BE2C (cell line): ENCODE data around the gene BACH2.

Experiments used
- DNase-seq: peaks from one replicate; pipeline ENCODE4 v3.0.0-alpha.2; 2020
- H3K27me3 ChIP-seq: fragments of 250-450 bp; sonication (Bioruptor Pico); 2 replicates; pipeline ENCODE4 v1.5.1; 2020; ENCODE audit warnings: mild to moderate bottlenecking
- H3K36me3 ChIP-seq: fragments of 250-450 bp; sonication (Bioruptor Pico); 2 replicates; pipeline ENCODE4 v1.5.1; 2020; ENCODE audit warnings: mild to moderate bottlenecking
- H3K4me1 ChIP-seq: fragments of 250-450 bp; sonication (Bioruptor Pico); 2 replicates; pipeline ENCODE4 v1.5.1; 2020
- H3K4me3 ChIP-seq: 2 replicates; pipeline ENCODE4 v1.5.1; 2011; ENCODE audit warnings: low read depth, low read length
- H3K9me3 ChIP-seq: fragments of 250-450 bp; sonication (Bioruptor Pico); 2 replicates; pipeline ENCODE4 v1.5.1; 2020
- TF ChIP-seq, protein P1 (sequence below): IDR thresholded peaks from 2 replicates; pipeline ENCODE4 v1.5.1; 2012; ENCODE audit warnings: mild to moderate bottlenecking, low read depth, low read length

The BACH2 gene

DNA sequence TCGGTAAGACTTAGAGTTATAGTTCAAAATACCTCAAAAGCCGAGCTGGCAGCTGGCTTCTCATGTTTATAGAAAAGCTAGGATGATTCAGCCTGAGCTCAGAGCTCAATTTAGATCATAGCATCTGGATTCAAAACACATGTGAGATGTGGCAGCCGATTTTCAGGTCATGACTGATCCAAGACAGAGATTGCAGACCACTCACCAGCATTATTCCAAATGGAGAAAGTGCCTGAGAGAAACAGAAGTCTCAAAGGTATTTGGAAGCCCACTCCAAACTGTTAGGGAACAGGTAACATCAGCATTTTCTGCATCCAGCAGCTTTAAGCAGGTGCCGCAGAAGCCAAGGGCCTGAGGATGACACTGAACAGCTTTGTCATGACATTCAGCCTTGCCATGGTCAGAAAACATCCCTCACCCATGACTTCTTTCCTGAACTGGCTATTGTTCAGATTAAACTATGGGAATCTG is 102.2 kb downstream of the BACH2 start:
- Histone ChIP-seq H3K4me3 (no peak overlapping the region), H3K4me1 (peaks cover 10% of the 10 kb centered on the region; the same call in 1 of the 2 replicates), H3K27me3 (no peaks in the 10 kb centered on the region), H3K36me3 (no peaks in the 10 kb centered on the region), H3K9me3 (no peaks in the 10 kb centered on the region; the same call in 1 of the 2 replicates)
- TF ChIP-seq, protein P1, sequence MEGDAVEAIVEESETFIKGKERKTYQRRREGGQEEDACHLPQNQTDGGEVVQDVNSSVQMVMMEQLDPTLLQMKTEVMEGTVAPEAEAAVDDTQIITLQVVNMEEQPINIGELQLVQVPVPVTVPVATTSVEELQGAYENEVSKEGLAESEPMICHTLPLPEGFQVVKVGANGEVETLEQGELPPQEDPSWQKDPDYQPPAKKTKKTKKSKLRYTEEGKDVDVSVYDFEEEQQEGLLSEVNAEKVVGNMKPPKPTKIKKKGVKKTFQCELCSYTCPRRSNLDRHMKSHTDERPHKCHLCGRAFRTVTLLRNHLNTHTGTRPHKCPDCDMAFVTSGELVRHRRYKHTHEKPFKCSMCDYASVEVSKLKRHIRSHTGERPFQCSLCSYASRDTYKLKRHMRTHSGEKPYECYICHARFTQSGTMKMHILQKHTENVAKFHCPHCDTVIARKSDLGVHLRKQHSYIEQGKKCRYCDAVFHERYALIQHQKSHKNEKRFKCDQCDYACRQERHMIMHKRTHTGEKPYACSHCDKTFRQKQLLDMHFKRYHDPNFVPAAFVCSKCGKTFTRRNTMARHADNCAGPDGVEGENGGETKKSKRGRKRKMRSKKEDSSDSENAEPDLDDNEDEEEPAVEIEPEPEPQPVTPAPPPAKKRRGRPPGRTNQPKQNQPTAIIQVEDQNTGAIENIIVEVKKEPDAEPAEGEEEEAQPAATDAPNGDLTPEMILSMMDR, result no peak
- DNase-seq, result no peak

DNA sequence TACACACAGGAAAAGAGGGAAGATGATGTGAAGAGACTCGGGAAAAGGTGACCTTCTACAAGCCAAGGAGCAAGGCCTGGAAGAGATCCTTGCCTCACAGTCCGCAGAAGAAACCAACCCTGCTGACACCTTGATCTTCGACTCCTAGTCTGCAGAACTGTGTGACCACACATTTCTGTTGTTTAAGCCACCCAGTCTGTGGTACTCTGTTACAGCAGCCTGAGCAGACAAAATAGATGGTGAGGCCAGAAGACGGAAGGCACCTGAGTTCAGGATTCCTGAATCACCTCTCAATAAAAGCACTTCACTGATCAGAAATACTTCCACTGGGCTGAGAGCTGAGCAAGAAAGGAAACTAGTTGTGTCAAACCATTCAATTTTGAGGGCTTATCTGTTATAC is 103.3 kb downstream of the BACH2 start:
- TF ChIP-seq, protein P1, result no peak
- no peak for DNase-seq
- no peaks in the 10 kb centered on the region for H3K36me3 ChIP-seq
- no peak overlapping the region for H3K4me3 ChIP-seq
- peaks cover 10% of the 10 kb centered on the region; the same call in 1 of the 2 replicates for H3K4me1 ChIP-seq
- no peaks in the 10 kb centered on the region; the same call in 1 of the 2 replicates for H3K9me3 ChIP-seq
- H3K27me3 ChIP-seq, result no peaks in the 10 kb centered on the region

DNA sequence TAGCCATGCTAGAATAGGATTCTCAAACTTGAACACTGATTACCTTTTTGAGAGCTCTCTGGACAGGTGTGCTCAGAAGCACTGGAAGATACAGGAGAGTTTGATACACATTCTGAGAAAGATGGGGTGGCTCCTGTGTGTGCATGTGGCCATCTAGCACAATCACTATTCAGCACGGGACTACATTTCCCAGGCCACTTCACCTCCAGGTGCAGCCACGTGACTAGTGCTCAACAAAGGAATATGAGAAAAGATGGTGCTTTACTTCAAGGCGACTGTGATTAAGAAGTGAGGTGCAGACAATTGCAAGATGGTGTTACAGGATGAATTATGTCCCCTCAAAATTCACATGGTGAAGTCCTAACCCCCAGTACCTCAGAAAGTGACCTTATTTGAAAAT is 103.8 kb downstream of the BACH2 start:
- Histone ChIP-seq H3K4me1 (peaks cover 10% of the 10 kb centered on the region; the same call in 1 of the 2 replicates), H3K36me3 (no peaks in the 10 kb centered on the region), H3K27me3 (no peaks in the 10 kb centered on the region), H3K4me3 (no peak overlapping the region), H3K9me3 (no peaks in the 10 kb centered on the region; the same call in 1 of the 2 replicates)
- TF ChIP-seq, protein P1, result no peak
- DNase-seq, result no peak

DNA sequence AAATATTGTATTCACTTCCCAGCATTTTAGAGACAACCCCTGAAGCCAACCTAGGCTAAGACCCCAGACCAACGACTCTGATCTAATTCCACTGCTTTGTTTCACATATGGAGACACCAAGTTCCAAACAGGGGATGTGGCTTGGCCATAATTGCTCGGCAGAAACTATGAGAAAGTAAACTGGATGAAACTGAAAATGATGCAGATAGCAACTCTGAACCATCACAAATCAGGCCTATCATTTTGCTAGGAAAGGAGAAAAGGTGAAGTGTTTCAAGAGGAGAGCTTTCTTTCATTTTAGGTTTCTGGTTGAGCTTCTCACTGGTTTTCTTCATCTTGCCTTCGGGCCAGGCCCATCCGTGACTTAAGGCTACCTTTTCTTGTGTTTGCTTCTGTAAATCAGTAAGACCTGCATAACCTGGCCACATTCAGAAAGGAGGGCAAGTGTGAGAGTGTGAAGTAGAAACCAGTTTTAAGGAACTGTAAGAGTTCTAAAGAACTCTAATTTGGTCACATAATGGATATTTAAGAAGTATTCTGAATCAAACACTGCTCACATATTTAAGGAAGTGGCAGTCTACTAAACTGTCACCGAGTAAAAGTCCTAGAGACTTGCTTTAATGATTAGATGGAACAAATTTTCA is 105.8 kb downstream of the BACH2 start:
- Histone ChIP-seq H3K4me3 (no peak overlapping the region), H3K27me3 (no peaks in the 10 kb centered on the region), H3K36me3 (no peaks in the 10 kb centered on the region), H3K4me1 (peaks cover 10% of the 10 kb centered on the region; the same call in 1 of the 2 replicates), H3K9me3 (no peaks in the 10 kb centered on the region)
- DNase-seq, result no peak
- TF ChIP-seq, protein P1, result no peak

DNA sequence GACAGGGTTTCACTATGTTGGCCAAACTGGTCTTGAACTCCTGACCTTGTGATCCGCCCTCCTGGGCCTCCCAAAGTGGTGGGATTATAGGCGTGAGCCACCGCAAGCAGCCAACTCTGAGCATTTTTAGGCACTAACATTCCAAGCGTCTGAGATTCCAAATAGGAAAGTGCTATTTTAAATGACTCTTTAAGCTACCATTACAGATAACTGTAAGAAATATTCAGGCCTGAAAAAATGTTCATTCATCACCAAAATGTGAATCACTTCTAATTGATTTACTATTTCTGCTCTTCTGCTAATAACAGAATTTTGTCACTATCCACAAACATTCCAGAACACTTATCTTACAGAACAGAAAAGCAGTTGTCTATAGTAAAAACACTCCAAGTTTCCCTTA is 106.5 kb downstream of the BACH2 start:
- Histone ChIP-seq H3K27me3 (no peaks in the 10 kb centered on the region), H3K4me3 (no peak overlapping the region), H3K4me1 (peaks cover 3% of the 10 kb centered on the region; the same call in 1 of the 2 replicates), H3K9me3 (no peaks in the 10 kb centered on the region), H3K36me3 (no peaks in the 10 kb centered on the region)
- no peak for DNase-seq
- TF ChIP-seq, protein P1, result no peak

DNA sequence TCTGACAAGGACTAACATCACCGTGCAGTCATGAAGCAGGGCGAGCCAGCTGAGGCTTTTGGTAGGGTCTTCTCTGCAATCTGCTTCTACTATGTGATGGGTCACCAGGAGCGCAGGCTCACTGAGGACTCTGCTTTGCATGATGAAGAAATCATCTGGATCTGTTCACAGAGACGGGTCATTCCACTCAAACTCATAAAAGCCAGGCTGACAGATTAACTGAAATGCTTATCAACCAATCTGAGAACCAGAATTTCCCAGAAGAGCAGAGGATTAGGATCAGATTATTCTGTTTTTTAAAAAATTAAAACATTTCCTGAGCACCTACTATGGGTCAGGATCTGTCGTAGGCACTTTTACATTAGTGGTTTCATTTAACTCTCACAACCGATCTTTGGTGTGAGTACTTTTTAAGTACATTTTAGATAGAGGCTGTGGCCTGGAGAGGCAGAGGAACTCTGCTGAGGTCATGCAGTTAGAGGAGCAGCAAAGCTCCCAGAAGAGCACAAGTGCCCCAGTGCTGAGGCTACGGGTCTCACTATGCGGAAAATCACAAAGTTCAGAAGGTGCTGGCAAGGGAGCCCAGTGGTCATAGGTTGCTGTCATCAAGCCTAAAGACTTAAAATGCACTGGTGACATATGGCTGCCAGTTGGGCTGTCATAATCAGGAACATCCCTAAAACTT is 109.1 kb downstream of the BACH2 start:
- DNase-seq, result no peak
- no peaks in the 10 kb centered on the region for H3K4me1 ChIP-seq
- H3K9me3 ChIP-seq, result no peaks in the 10 kb centered on the region
- H3K27me3 ChIP-seq, result no peaks in the 10 kb centered on the region
- TF ChIP-seq, protein P1, result no peak
- H3K4me3 ChIP-seq, result no peak overlapping the region
- no peaks in the 10 kb centered on the region for H3K36me3 ChIP-seq
